NCI-H146 treated with DMSO at 0.1 percent for 48 hours (cell line): ENCODE results near the gene GREB1.

Experiments used
- DNase-seq: peaks from one replicate; lab custom pipeline; 2025; ENCODE audit not compliant: unreplicated experiment; lab: John Stamatoyannopoulos, UW

Gene GREB1

DNA sequence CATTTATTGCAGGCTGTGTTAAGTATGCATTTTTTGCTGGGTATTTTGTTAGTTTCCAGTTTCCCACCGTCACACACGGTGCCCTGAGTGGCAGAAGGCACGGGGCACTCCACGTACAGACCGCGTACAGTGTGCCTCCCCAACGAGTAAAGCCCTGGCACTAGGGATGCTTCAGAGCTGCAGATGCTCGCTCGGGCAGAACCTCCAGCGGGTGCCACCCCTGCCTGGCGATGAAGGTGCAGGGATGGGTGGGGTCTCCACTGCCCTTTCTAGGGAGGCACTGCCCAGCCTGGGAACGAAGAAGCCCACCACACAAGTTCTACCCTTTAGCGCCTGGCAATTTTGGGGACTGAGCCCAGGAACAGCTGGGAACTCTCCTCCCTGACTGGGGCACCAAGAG is 4.1 kb downstream of the GREB1 start:
- no peak for DNase-seq

- DNase-seq, result peak; percentile 98
Measured at GRCh38 chr2:11539317-11540147, 5.7 kb downstream of the GREB1 start.

GRCh38 chr2:11540148-11540995 is 6.5 kb downstream of the GREB1 start:
- DNase-seq, result peak; percentile 60

DNA sequence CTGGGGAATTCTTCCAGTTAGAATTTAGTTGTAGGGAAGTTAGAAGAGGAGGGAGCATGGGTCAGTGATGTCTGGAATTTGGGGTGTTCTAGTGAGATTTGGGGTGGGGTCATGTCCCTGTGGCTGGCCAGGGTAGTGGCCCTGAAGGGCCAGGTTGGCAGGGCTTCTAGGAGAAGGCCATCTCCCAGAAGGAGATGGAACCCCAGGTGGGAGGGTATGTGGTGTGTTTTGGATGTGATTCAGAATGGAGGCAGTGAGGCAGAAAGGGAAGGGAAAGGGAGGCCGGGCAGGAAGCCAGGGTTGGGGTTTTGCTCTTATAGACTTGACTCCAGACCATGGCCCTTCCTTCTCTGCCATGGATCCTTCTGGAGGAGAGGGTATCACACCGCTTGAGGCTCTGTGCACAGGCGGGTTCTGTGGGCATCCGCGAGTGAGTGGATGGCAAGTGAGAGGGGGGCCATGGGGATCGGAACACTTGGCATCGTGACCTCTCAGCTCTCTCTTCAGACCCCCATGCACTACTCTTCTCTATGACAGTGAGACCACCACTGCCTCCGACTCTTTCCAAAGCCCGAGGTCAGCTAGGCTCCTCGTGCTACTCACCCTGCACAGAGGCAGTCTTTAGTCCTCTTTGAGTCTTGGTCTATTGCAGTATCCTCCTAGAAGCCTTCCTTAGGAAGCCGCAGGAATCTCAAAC is 7.3 kb downstream of the GREB1 start:
- DNase-seq, result no peak

DNA sequence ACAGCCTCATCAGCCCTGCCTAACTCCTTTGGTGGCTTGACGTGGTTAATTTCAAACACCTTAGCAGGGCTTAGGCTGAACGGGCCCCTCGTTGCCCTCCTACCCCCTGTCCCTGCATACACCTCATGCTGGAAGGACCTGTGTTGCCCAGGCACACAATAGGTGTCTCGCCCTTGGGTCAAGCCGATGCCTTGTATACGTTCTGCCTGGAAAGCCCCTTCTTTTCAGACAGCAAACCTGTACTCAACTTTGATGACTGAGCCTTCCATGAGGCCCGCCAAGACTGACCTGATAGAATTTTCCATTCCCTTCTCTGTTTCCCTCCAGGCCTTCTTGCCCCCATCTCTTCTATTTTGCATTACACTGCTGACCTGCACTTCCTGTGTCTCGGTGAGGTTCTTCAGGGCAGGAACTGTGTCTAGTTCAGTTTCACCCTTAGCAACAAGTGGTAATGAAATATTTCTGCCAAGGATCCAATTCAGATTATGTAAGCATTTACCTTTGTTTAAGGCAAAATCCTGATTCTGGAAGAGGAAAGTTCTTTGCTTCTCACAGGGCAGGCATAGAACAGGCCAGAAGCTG is 7.9 kb downstream of the GREB1 start:
- DNase-seq, result no peak

DNA sequence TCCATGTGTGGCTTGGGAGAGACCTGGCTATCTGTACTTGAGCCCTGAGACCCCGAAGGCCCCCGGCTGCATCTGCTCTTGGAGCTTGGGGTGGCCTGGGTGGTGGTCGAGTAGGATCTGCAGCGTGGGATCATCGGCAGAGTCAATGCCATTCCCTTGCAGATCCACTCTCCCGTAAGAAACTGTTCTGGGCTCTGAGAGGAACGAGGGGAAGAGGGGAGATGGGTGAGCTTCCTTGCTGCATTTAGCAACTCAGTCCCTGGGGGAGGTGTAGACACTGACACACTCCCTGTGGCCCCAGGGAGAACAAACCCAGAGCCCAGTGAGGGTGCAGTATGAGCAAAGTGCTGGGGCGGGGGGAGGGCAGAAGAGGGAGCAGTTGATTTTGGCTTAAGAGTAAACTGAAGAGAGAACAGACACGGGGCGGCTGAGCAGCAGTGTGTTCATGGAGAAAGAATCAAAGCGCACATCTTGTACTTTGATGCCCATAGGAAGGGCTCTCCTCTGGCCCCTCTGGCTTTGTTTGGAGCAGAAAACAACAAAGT is 8.5 kb downstream of the GREB1 start:
- DNase-seq, result no peak

GRCh38 chr2:11543337-11544216 is 9.7 kb downstream of the GREB1 start:
- DNase-seq, result no peak

- no peak for DNase-seq
Measured at GRCh38 chr2:11546072-11546471, 12.2 kb downstream of the GREB1 start.

DNA sequence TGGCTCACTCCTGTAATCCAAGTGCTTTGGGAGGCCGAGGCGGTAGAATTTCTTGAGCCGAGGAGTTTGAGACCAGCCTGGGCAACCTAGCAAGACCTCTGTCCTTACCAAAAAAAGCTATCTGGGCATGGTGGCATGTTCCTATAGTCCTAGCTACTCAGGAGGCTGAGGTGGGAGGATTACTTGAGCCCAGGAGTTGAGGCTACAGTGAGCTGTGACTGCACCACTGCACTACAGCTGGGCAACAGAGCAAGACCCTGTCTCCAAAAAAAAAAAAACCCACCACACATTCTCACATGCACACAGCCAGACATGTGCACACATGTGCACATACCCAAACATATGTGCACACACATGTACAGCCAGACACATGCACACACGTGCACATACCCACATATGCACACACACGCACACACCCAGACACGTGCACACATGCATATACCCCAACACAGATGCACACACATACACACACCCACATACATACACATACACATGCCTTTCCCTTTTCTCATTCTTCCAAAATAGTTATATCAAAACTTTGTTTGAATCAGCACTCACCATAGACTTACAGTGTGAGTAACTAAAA is 14.2 kb downstream of the GREB1 start:
- DNase-seq, result no peak

GRCh38 chr2:11550302-11550701 is 16.5 kb downstream of the GREB1 start:
- no peak for DNase-seq

DNA sequence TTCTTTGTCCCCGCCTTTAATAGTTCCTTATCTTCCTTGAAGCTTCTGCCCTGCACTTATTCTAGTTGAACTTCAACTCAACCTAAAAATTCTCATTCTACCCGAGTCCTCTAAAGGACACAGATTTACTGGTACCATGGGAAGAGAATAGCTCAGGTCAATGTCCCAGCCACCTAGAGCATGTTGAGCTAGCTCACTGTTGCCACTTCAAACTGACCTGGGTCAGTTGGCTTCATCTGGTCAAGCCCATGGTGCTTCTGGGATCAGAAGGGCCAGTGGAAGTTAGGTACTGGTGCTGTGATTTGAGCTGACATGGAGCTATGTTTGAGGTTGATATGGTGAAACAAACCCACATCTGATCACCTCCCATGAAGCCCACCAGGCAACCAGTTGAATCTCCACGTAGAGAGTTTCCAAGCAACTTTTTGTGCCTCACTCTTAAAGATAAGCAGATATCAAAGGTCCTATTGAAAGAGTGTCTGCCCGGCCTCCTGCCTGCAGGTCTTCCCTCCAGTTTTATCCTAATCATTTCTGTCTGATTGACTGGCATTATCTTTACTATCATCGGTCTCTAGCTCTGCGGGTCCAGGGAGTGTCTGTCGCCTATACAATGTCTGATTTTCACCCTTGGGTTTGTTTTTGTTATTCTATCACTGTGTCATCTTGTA is 17.2 kb downstream of the GREB1 start:
- DNase-seq, result no peak

GRCh38 chr2:11551569-11552259 is 17.9 kb downstream of the GREB1 start:
- no peak for DNase-seq

GRCh38 chr2:11552260-11552638 is 18.4 kb downstream of the GREB1 start:
- DNase-seq, result no peak

DNA sequence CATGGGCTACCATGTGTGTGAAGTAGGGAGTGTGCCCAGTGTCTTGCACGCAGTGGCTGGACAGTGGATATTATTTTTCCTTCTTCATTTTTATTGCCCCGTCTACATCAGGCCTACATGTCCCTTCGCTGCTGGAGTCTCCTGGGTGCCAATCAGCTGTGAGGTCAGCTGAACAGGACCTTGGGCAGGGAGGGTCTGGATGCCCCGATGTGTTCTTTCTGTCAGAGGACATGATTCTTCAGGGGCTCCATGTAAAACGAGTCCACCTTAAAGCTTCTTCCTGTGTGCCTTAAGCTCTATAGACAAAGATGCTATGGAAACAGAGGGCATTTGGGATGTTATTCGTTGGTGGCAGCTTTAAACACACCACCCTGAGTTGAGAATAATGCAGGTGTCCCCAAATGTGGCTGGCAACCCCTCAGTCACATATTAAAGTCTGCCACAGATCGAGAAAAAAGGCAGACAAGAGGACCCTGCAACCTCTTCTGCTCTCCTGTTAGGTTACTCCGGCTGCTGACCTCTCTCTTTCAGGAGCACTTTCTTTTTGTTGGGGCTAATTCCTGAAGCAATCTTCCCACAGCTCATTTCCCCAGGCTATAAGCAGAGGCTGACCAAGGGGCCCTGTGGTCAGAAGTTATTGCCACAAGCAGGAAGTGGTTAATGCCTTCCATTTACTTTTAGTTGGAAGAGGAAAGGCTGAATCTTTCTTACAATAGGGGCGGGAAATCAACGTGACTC is 20.0 kb downstream of the GREB1 start:
- DNase-seq, result no peak

GRCh38 chr2:11554399-11554716 is 20.5 kb downstream of the GREB1 start:
- DNase-seq, result no peak

- no peak for DNase-seq
Measured at GRCh38 chr2:11556101-11556806, 22.4 kb downstream of the GREB1 start.

- DNase-seq, result no peak
Measured at GRCh38 chr2:11558214-11558886, 24.5 kb downstream of the GREB1 start.
